Esophagus squamous epithelium (tissue), 4 donors: ENCODE data around the gene DNAJC1.

Experiments used
- POLR2A ChIP-seq, 4 donors: fragments of 450-650 bp; IDR thresholded peaks; one replicate each; pipeline ENCODE4 v1.6.1; 2017; ENCODE audit warnings: antibody characterized with exemption in 4 of 4, mild to moderate bottlenecking in 4 of 4, moderate library complexity in 3 of 4
- TF ChIP-seq, protein P1 (sequence below), 6 experiments: fragments of 450-650 bp in 4 of 6; fragments of 200-600 bp in 2 of 6; sonication (generic) in 2 of 6; IDR thresholded peaks; one replicate each; pipeline ENCODE4 v1.5.1; 2016 to 2019; ENCODE audit warnings: antibody characterized with exemption in 6 of 6, mild to moderate bottlenecking in 4 of 6, moderate library complexity in 4 of 6

DNA sequence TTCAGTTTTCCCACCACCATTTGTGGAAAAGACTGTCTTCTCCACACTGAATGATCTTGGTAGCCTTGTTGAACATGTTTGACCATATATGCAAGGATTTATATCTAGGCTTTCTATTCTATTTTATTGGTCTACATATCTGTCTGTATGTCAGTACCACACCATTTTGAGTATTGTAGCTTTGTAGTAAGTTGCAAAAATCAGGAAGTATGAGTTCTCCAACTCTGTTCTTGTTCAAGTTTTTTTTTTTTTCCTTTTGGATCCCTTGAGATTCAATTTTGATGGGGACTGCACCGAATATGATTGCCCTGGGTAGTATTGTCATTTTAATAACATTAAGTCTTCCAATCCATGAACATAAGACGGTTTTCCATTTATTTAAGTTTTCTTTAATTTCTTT, 176.8 kb downstream of the DNAJC1 start:
- TF ChIP-seq, protein P1, sequence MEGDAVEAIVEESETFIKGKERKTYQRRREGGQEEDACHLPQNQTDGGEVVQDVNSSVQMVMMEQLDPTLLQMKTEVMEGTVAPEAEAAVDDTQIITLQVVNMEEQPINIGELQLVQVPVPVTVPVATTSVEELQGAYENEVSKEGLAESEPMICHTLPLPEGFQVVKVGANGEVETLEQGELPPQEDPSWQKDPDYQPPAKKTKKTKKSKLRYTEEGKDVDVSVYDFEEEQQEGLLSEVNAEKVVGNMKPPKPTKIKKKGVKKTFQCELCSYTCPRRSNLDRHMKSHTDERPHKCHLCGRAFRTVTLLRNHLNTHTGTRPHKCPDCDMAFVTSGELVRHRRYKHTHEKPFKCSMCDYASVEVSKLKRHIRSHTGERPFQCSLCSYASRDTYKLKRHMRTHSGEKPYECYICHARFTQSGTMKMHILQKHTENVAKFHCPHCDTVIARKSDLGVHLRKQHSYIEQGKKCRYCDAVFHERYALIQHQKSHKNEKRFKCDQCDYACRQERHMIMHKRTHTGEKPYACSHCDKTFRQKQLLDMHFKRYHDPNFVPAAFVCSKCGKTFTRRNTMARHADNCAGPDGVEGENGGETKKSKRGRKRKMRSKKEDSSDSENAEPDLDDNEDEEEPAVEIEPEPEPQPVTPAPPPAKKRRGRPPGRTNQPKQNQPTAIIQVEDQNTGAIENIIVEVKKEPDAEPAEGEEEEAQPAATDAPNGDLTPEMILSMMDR (IDR thresholded peaks at IDR 0.05), result no peak
- TF ChIP-seq POLR2A (IDR thresholded peaks at IDR 0.05), result no peak
